Astrocyte of the spinal cord (primary cell): Measurements from ENCODE around the gene ERO1A.

Source experiments
- DNase-seq: peaks from one replicate; pipeline ENCODE4 v3.0.0; 2011; ENCODE audit warnings: low read depth, low spot score
- H3K4me3 ChIP-seq: 2 replicates; pipeline ENCODE4 v1.5.1; 2011; ENCODE audit warnings: low read depth, mild to moderate bottlenecking, low read length, moderate library complexity
- CTCF ChIP-seq: IDR thresholded peaks from 2 replicates; pipeline ENCODE4 v1.5.1; 2012; ENCODE audit warnings: low read depth, mild to moderate bottlenecking, low read length, inconsistent platforms
- in situ Hi-C: cut with HindIII; loops from 2 replicates; pipeline ENCODE4 v1.10.0; 2017; ENCODE audit warnings: low sequenced_read_pairs

ERO1A gene

GRCh38 chr14:52701223-52701622, 5.9 kb upstream of the ERO1A start:
- no peak overlapping the region for H3K4me3 ChIP-seq
- no peak for DNase-seq
- in situ Hi-C loops = no loop called here
- no peak for TF ChIP-seq CTCF

GRCh38 chr14:52700701-52701172, 5.4 kb upstream of the ERO1A start:
- no peak for TF ChIP-seq CTCF
- no peak overlapping the region for H3K4me3 ChIP-seq
- in situ Hi-C loops = no loop called here
- DNase-seq = no peak

GRCh38 chr14:52694761-52695480, 437 bp downstream of the ERO1A start:
- H3K4me3 ChIP-seq = peak overlapping the region; percentile 87
- in situ Hi-C loops = no loop called here
- no peak for TF ChIP-seq CTCF
- peak; percentile 52 for DNase-seq

- DNase-seq = no peak
- TF ChIP-seq CTCF = no peak
- no peak overlapping the region for H3K4me3 ChIP-seq
- in situ Hi-C loops = no loop called here
Measured at GRCh38 chr14:52693532-52693931, 1.8 kb downstream of the ERO1A start.

GRCh38 chr14:52693036-52693435, 2.3 kb downstream of the ERO1A start:
- TF ChIP-seq CTCF = no peak
- no peak for DNase-seq
- no peak overlapping the region for H3K4me3 ChIP-seq
- in situ Hi-C loops = no loop called here

- no peak for TF ChIP-seq CTCF
- no peak for DNase-seq
- no peak overlapping the region for H3K4me3 ChIP-seq
- in situ Hi-C loops = no loop called here
Measured at GRCh38 chr14:52692248-52692962, 3.0 kb downstream of the ERO1A start.
